ENCODE measurements around the gene TYSND1.

Gene TYSND1

DNA sequence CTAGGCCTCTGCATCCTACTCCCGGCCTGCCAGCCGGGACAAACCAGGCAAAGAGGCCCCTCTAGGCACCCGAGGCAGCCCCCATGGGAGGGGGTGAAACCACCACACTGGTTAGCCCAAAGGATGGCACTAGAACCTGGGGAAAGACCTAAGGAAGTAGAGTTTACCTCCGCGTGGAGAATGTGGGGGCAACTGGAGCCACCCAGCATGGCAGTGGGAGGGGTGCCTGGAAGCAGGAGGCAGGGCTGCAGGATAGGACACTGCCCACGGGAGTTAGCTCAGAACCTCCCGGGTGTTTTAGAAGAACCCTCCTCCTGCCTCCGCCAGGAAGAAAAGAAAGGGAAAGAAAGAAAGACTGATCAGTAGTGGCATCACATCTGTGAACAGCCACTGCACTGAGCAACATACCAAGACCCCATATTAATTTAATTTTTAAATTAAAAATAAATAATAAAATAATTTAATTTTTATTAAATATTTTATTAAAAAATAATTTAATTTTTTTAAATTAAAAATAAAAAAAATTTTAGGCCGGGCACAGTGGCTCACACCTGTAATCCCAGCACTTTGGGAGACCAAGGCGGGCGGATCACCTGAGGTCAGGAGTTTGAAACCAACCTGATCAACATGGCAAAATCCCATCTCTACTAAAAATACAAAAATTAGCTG is 25.1 kb downstream of the TYSND1 start:
- Histone ChIP-seq H3K4me3 (ENCODE audit: low read length) (no peak overlapping the region), H3K27ac (ENCODE audit: low read depth, low read length) (no peak overlapping the region), H3K9me3 (ENCODE audit: control insufficient read depth, insufficient read depth, low read length) (no peaks in the 10 kb centered on the region), H3K27me3 (ENCODE audit: control insufficient read depth, low read length) (no peaks in the 10 kb centered on the region), H3K4me2 (ENCODE audit: low read length) (no peak overlapping the region), H3K4me1 (ENCODE audit: control insufficient read depth, low read length) (peaks cover 6% of the 10 kb centered on the region), H3K79me2 (ENCODE audit: control insufficient read depth, low read length) (no peaks in the 10 kb centered on the region), H3K36me3 (ENCODE audit: control insufficient read depth, low read length) (no peaks in the 10 kb centered on the region), H4K20me1 (ENCODE audit: control insufficient read depth, insufficient read depth, low read depth, low read length) (no peaks in the 10 kb centered on the region), H3F3A (ENCODE audit: control insufficient read depth, insufficient read depth) (no peaks in the 10 kb centered on the region), H3K9me2 (replicated peaks; ENCODE audit: control insufficient read depth, low read length) (no peaks in the 10 kb centered on the region)
- TF ChIP-seq, protein P1, sequence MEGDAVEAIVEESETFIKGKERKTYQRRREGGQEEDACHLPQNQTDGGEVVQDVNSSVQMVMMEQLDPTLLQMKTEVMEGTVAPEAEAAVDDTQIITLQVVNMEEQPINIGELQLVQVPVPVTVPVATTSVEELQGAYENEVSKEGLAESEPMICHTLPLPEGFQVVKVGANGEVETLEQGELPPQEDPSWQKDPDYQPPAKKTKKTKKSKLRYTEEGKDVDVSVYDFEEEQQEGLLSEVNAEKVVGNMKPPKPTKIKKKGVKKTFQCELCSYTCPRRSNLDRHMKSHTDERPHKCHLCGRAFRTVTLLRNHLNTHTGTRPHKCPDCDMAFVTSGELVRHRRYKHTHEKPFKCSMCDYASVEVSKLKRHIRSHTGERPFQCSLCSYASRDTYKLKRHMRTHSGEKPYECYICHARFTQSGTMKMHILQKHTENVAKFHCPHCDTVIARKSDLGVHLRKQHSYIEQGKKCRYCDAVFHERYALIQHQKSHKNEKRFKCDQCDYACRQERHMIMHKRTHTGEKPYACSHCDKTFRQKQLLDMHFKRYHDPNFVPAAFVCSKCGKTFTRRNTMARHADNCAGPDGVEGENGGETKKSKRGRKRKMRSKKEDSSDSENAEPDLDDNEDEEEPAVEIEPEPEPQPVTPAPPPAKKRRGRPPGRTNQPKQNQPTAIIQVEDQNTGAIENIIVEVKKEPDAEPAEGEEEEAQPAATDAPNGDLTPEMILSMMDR (IDR thresholded peaks at IDR 0.05; ENCODE audit: low read depth, low read length, poor library complexity, severe bottlenecking), result no peak
- TF ChIP-seq EZH2phosphoT487 (IDR thresholded peaks at IDR 0.05; ENCODE audit: borderline replicate concordance, low read length), result no peak

DNA sequence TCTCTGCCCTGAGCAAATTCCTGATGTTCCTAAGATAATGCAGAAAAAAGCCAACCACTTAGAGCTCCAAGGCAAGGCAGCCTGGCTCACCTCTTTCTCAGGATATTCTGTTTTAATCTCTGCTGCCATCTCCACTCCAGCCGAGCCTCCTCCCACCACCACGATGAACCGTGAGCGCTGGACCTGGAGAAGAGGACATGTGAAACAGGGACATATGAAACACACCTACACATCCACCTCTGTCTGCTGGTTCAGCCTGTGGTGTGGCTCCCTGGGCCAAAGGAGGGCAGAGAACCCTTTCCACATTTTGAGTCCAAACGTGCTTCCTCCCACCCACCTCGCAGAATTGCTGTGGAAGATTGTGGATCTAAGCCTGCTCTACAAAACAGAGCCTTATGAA is 26.1 kb downstream of the TYSND1 start:
- H3K9me3 ChIP-seq (ENCODE audit: control insufficient read depth, insufficient read depth, low read length), result no peaks in the 10 kb centered on the region
- H4K20me1 ChIP-seq (ENCODE audit: control insufficient read depth, insufficient read depth, low read depth, low read length), result no peaks in the 10 kb centered on the region
- H3K4me1 ChIP-seq (ENCODE audit: control insufficient read depth, low read length), result peaks cover 3% of the 10 kb centered on the region; the same call in 1 of the 2 replicates
- H3K36me3 ChIP-seq (ENCODE audit: control insufficient read depth, low read length), result no peaks in the 10 kb centered on the region
- no peak for TF ChIP-seq EZH2phosphoT487 (IDR thresholded peaks at IDR 0.05; ENCODE audit: borderline replicate concordance, low read length)
- TF ChIP-seq, protein P1 (IDR thresholded peaks at IDR 0.05; ENCODE audit: low read depth, low read length, poor library complexity, severe bottlenecking), result no peak
- H3K27ac ChIP-seq (ENCODE audit: low read depth, low read length), result no peak overlapping the region
- H3K9me2 ChIP-seq (replicated peaks; ENCODE audit: control insufficient read depth, low read length), result no peaks in the 10 kb centered on the region
- no peak overlapping the region for H3K4me2 ChIP-seq (ENCODE audit: low read length)
- H3K4me3 ChIP-seq (ENCODE audit: low read length), result no peak overlapping the region
- no peaks in the 10 kb centered on the region for H3K79me2 ChIP-seq (ENCODE audit: control insufficient read depth, low read length)
- H3F3A ChIP-seq (ENCODE audit: control insufficient read depth, insufficient read depth), result no peaks in the 10 kb centered on the region; the same call in 1 of the 2 replicates
- H3K27me3 ChIP-seq (ENCODE audit: control insufficient read depth, low read length), result no peaks in the 10 kb centered on the region

DNA sequence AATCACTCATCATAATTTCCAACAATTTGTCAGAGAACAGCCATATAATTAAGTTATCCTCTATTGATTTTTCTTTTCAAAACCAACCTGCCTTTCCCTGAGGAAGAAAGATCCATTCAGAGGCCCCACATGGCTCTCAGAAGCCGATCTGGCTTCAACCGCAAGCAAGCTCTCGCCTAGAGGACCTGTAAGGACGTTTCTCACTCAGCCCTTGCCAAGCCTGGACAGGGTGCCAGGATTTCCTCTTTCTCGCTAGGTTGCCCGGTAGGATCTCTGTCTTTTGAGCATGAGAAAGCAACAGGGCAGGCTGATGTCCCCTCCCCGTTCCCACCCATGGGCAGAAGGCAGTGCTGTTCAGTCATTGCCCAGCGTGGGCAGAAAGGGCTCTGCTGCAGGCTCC is 26.9 kb downstream of the TYSND1 start:
- no peaks in the 10 kb centered on the region for H3K27me3 ChIP-seq (ENCODE audit: control insufficient read depth, low read length)
- H3K4me2 ChIP-seq (ENCODE audit: low read length), result no peak overlapping the region
- no peaks in the 10 kb centered on the region for H3K79me2 ChIP-seq (ENCODE audit: control insufficient read depth, low read length)
- H3K9me2 ChIP-seq (replicated peaks; ENCODE audit: control insufficient read depth, low read length), result no peaks in the 10 kb centered on the region
- H3F3A ChIP-seq (ENCODE audit: control insufficient read depth, insufficient read depth), result no peaks in the 10 kb centered on the region; the same call in 1 of the 2 replicates
- no peaks in the 10 kb centered on the region for H3K9me3 ChIP-seq (ENCODE audit: control insufficient read depth, insufficient read depth, low read length)
- no peak overlapping the region for H3K27ac ChIP-seq (ENCODE audit: low read depth, low read length)
- H3K4me3 ChIP-seq (ENCODE audit: low read length), result no peak overlapping the region
- H4K20me1 ChIP-seq (ENCODE audit: control insufficient read depth, insufficient read depth, low read depth, low read length), result no peaks in the 10 kb centered on the region
- no peak for TF ChIP-seq EZH2phosphoT487 (IDR thresholded peaks at IDR 0.05; ENCODE audit: borderline replicate concordance, low read length)
- TF ChIP-seq, protein P1 (IDR thresholded peaks at IDR 0.05; ENCODE audit: low read depth, low read length, poor library complexity, severe bottlenecking), result no peak
- H3K4me1 ChIP-seq (ENCODE audit: control insufficient read depth, low read length), result peaks cover 3% of the 10 kb centered on the region; the same call in 1 of the 2 replicates
- peaks cover 6% of the 10 kb centered on the region; the same call in 1 of the 2 replicates for H3K36me3 ChIP-seq (ENCODE audit: control insufficient read depth, low read length)

All from DOHH2 (cell line).